ENCODE data around the gene PLTP.

Gene PLTP

DNA sequence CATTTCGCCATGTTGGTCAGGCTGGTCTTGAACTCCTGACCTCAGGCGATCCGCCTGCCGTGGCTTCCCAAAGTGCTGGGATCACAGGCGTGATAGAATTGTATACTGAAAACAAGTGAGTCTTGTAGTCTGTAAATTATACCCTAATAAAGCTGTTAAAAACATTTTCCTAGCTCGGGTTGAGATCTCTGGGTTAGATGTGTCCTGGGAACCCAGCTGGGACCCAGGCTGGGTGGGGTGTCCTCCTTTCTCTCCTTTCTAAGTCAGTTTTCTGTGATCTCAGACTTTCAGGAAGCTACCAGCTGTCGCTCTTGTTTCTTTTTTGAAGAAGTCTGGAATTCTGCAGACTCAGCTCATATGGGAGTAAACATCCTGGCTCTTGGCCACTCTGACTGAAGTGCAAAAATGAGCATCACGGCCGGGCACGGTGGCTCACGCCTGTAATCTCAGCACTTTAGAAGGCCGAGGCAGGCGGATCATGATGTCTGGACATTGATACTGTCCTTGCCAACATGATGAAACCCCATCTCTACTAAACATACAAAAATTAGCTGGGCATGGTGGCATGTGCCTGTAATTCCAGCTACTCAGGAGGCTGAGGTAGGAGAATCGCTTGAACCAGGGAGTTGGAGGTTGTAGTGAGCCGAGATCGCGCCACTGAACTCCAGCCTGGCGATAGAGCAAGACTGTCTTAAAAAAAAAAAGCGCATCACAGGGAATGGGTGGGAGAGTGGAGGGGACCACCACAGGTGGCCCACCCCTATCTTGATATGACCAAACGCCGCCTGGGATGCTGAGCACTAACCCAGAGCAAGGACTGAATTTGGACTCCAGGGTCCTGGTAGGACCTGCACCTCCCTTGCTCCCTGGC lies 12.7 kb upstream of the PLTP start:
- intact Hi-C loops (cut with DNase I), result no loop called here
- no peak for DNase-seq

DNA sequence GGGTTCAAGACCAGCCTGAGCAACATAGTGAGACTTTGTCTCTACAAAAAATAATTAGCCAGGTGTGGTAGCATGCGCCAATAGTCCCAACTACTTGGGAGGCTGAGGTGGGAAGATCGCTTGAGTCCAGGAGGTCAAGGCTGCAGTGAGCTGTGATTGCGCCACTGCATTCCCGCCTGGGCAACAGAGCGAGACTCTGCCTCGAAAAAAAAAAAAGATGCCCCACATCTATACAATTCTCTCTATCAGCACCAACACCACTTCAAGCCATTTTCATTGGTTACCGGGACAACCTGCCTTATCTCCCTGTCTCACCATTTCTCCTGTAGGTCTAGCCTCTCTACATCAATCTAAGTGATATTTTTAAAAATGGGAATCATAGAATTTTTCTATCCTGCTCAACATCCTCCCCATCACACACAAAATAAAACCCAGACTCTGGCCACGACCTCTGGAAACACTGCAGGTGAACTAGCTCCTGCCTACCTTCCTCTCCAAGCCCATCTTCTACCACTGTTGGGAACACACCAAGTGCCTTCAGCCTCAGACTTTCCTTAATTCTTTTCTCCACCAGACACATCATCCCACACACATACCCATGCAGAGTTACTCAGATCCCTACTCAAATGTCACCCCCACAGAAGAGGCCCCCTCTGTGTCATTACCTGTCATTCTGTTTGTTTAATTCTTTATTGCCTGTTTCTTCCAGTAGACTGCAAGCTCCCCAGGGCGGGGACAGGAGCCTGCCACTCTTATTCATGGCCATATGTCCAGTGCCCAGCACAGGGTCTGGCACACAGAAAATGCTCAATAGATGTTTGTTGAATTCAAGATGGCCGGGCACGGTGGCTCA lies 9.6 kb upstream of the PLTP start:
- intact Hi-C loops (cut with DNase I), result no loop called here
- DNase-seq, result peak in 1 of 10 donors; percentile 0

DNA sequence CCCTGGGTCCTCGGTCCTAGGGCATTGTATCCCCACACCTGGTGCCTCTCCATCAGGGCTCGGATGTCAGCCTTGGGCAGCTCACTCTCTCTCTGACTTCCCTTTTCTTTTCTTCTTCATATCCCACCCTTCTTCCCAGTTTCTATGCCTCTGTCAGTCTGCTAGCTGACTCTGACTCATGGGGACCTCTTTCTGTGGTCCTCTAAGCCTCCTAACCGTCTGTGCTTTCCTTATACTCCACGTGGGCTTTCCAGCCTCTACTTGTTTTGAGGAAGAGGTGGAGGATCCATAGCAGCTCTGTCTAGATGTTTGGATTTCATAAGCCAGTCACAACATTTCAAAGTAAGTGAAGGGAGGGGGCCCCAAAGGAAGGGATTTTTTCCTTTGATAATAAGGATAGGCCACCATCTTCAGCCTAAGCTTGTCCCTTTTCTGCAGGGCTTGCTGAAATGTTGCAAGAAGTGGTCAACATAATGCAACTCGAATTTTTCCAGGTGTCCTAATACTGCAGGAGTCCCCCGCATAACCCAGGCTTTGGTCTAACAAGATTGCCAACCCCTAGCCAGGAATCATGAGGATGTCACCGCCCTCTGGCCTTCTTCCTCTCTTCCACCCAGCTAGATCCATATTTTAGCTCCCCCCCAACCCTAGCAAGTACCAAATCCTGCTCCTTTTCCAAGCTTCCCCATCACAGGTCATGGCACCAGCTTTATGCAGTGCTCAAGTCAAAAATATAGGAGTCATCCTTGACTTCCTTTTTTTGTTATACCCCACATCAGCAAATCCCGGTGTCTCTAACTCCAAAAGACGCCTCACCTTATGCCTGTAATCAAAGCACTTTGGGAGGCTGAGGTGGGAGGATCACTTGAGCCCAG lies 8.7 kb upstream of the PLTP start:
- peak in 1 of 10 donors; percentile 39 for DNase-seq
- intact Hi-C loops (cut with DNase I), result no loop called here

DNA sequence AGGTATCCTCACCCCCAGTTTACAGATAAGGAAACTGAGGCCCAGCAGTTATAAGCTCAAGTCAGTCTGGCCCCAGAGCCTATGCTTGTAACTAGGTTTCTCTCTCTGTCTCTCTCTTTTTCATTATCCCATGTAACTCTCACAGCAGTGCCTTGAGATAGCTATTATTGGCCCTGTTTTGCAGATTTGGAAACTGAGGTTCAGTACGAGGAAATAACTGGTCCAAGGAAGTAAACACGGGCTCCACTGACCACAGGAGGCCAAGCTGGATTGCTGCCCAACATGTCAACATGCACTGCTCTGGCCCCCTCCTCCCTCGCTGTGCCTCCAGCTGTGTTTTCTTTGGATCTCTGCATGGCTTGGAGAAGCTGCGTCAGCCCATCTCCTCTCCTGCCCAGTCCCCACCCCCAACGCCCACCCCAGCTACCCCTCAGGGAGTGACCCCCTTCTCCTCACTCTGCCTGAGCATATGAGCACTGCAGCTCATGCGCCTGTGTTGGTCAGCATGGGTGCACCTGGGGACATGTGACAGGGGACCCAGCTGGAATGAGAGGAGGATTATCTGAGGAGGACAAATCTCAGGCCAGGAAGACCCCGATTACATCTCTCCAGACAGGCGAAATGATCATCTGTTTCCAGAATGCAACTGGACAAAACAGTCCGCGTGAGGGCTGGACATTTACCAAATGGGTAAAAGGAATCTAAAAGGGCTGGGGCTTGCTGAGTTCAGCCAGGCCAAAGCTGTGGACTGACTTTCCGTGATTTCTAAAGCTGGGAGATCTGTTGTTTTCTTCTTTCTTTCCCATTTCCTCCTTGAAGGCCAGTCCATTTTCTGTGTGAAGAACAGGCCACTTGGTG lies 7.8 kb upstream of the PLTP start:
- DNase-seq, result peak in 1 of 10 donors; percentile 51
- intact Hi-C loops (cut with DNase I), result no loop called here

DNA sequence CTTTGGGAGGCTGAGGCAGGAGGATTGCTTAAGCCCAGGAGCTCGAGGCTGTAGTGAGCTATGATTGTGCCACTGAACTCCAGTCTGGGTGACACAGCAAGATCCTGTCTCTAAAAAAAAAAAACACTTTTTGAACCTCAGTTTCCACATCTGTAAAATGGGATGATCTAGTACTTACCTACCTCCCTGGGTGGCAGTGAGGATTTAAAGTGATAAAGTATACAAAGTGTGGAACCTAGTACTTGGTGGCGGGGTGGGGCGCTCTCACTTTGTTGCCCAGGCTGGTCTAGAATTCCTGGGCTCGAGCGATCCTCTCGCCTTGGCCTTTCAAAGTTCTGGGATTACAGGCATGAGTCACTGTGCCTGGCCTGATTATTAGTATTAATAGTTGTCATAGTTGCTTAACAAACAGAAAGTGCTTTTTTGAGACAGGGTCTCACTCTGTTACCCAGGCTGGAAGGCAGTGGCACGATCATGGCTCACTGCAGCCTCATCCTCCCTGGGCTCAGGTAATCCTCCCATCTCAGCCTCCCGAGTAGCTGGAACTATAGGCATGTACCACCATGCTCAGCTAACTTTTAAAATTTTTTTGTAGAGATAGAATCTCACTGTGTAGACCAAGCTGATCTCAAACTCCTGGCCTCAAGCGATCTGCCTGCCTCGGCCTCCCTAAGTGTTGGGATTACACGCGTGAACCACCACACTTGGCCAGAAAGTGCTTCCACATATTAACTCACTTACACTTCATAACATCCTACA lies 7.0 kb upstream of the PLTP start:
- intact Hi-C loops (cut with DNase I), result no loop called here
- DNase-seq, result peak in 1 of 10 donors; percentile 22

DNA sequence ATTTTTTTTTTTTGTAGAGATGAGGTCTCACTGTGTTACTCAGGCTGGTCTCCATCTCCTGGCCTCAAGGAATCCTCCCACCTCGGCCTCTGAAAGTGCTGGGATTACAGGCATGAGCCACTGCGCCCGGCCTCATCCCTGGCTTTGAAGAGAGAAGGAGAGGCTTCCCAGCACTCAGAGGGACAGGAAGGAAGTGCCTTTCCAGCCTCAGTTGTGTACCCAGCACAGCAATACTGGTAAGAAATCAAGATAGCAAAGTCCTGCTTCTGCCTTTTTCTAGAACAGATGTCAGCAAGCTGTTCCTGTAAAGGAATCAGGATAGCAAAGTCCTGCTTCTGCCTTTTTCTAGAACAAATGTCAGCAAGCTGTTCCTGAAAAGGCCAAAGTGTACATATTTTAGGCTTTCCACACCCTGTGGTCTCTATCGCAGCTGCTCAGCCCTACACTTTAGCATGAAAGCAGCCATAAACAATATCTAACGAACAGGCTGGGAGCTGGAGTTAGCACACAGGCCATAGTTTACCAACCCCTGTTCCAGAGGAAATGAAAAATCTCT lies 6.3 kb upstream of the PLTP start:
- intact Hi-C loops (cut with DNase I), result no loop called here
- peak in 2 of 10 donors; percentile 12 to 64 for DNase-seq

DNA sequence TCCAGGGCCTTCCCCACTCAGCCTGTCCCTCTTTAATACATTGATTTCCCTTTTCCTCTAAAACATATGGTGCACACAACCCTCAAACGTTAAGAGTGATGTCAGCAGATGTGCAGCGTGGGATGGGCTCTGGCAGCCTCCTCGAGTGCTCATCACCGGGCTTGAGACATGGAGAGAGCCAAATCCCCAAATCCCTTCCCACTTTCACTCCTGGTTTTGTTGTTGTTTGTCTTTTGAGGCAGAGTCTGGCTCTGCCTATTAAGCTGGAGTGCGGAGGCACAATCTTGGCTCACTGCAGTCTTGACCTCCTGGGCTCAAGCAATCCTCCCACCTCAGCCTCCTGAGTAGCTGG lies 5.8 kb upstream of the PLTP start:
- intact Hi-C loops (cut with DNase I), result no loop called here
- DNase-seq, result peak in 5 of 10 donors; percentile 39 to 90 (median 80)

DNA sequence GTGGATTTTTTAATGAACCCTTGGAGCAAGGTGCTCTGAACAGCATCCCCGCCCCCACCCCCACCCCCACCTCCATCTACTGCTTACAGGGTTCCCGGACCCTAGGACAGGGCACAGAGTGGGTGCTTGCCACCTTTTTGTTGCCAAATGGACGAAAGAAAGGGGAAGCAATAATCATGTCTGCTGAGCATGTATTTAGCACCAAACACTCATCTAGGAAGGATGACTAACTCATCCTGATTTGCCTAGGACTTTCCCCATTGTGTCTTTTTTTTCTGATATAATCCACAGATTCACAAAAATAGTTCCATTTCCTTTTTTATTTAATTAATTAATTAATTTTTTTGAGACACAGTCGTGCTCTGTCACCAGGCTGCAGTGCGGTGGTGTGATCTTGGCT lies 1.2 kb upstream of the PLTP start:
- intact Hi-C loops (cut with DNase I), result no loop called here
- DNase-seq, result no peak

DNA sequence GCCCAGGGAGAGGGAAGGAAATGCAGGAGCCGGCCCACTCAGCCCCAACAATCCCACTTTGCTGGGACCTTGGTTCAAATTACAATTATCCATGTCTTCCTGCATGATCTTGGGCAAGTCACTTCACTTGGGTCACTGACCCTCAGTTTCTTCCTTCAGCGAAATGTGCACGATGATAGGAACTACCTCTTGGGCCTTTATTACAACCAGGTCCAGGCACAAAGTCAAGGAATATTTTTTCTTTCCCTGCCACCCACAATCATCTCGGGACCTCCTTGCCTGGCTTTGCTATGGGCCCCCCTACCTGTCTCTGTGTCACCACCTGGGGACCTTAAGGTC lies 358 bp upstream of the PLTP start:
- DNase-seq, result peak in 1 of 10 donors; percentile 2
- intact Hi-C loops (cut with DNase I), result no loop called here

DNA sequence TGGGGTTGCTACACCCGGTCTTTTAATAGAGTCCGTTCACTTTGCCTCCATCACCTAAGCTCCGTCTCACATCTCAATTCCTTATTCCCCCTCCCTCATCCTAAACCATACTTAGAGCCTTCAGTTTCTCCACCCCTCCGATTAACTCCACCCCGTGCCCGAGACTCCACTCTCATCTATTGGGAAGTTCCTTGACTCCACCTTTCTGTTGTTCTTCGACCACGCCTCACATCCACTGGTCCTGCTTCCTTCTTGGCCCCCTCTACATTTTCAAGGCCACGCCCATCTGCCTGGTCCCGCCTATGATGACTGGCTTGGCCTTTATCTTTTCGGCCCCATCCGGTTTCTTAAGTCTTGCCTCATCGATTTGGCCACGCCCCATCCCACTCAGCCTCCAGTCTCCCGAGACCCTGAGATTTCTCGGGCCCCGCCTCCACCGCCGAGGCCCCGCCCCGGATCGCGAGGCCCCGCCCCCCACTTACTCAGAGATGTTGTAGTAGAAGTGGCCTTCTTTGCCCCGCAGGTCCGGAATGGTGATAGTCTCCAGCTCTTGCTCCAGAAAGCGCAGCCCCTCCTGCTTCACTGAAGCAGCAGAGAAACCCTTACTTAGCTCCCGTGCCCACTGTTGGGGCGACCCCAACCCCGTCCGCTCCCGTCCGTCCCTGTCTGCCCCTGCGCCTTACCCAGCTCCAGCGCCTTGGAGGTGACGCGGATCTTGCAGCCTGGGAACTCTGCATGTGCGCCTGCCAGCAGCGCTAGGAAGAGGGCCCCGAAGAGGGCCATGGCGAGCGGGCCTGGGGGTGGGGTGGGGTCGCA lies 1.1 kb downstream of the PLTP start:
- DNase-seq, result peak; percentile 57 to 97 (median 84)
- intact Hi-C loops (cut with DNase I), result no loop called here

DNA sequence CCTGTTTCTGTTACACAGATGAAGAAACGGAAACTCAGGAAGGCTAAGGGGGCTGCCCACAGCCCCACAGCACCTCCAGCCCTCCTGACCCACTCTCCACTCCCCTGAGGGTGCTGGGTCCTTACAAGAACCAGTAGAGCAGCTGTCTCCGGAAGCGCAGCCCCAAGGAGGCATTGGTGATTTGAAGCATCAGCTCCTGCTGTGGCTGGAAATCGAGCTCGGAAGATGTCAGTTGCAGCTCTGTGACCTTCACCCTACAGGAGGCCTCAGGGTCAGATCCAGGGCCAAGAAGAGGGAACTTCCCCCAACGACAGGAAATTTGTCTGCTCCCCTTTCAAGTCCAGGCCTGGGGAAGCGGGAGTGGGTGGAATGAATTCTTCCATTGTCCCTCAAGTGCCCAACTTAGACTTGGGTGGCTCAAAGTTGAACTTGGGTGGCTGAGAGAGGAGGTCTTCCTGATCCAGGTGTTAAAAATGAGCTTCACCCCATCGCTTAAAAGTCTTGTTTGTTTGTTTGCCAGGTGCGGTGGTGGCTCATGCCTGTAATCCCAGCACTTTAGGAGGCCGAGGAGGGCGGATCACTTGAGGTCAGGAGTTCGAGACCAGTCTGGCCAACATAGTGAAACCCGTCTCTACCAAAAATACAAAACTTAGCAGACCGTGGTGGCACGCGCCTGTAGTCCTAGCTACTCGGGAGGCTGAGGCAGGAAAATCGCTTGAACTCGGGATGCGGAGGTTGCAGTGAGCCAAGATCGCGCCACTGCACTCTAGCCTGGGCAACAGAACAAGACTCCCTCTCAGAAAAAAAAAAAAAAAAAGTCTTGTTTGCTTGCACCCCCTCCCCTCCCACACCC lies 1.9 kb downstream of the PLTP start:
- intact Hi-C loops (cut with DNase I), result no loop called here
- peak in 1 of 10 donors; percentile 39 for DNase-seq

DNA sequence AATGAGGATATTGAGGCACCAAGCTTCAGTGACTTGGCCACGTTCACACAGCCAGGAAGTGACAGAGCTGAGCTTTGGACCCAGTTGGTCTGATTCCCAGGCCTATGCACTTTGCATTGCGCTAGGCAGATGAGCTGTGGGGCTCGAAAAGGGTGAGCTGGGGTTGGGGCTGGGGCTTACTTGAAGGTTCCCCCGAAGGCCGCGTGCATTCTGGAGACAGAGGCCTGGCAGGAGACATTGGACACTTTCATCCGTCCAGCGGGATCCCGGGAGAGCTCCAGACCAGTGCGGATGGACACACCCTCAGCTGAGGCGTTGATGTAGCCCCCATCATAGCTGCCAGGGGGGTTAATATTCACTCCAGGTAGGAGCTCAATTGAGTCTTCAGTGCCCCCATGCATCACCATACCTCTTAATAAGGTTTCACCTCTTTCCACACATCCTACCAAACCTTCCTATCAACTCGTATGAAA lies 2.6 kb downstream of the PLTP start:
- DNase-seq, result peak in 1 of 10 donors; percentile 77

DNA sequence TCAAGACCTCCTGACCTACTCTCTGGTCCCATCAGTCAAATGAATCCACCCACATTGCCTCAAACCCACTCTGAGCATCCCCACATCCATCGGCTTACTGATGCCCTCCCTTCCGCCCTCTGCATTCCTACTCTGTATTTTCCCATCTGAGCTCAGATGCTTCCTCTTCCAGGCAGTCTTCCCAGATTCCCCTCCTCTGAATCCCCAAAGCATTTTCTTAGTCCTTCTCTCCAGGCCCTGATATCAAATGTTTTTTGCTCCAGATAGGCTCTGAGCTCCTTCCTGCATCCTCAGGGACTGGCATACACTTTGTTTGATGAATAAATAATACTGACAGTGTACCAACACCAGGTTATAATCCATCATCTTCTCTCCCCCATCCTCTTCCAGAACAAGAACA lies 3.9 kb downstream of the PLTP start:
- no peak for DNase-seq
- intact Hi-C loops (cut with DNase I), result no loop called here

More for the DNA sequence above, 2.6 kb downstream of the PLTP start:
- intact Hi-C loops (cut with DNase I), result no loop called here

DNA sequence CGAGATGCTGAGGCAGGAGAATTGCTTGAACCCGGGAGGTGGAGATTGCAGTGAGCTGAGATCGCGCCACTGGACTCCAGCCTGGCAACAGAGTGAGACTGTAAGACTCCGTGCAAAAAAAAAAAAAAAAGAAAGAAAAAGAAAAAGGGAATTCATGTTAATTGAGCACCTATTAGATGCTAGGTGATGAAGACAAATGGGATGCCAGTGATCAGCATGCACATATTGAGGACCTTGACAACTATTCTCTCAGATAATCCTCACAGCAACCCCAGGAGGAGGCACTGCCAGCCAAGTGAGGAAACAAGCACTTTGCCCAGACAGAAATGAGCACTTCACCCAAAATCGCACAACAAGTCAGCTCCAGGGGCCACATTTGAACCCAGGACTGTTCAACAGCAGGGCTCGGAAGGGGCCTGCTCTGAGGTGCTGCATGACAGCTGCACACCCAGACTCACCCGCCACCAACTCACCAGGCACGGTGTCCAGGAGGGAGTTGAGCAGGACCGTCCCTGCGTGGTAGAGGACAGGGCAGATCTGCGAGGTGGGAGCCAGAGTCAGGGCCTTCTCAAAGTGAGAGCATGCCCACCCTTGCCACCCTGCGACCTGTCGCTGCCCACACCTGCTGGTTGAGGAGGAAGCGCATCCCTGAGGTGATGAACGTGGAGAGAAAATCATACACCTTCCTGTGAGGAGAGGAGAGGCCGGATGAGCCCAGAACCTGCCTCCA lies 4.6 kb downstream of the PLTP start:
- intact Hi-C loops (cut with DNase I), result no loop called here
- peak in 1 of 10 donors; percentile 78 for DNase-seq

DNA sequence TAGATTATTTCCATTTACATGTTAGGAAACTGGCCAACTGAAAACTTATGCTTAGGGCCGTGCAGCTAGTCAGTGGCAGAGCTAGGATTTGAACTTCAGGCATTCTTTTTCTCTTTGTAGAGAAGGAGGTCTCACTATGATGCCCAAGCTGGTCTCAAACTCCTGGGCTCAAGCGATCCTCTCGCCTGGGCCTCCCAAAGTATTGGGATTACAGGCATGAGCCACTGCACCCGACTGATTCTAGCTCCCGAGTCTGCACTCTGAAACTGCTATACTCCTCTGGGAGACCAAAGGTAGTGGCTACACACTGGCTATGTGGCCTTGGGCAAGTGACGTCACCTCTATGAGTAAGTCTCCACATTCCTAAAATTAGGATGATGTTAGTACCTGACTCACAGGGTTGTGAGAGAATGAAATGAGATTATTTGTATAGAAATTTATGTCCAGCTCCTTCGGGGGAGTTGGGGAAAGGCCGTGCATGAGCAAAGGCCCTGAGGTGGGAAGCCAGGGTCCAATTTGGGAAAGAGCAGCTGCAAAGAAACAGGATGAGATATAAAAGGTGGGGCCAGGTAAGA lies 6.4 kb downstream of the PLTP start:
- DNase-seq, result peak in 1 of 10 donors; percentile 9
- intact Hi-C loops (cut with DNase I), result no loop called here

Data from posterior cingulate gyrus (tissue), 11 donors.